T-helper 17 cell (primary cell): ENCODE results near the gene LYPD6. TPM values are rescaled to one million over a fixed set of nuclear protein-coding genes. Genes with fewer than 3 reads are reported as not detected.

ENCODE experiments used
- ATAC-seq: fragments of 150-1000 bp; cut with Tn5 transposase; 2 replicates; pipeline ENCODE4 v1.10.0; 2021; ENCODE audit warnings: mild to moderate bottlenecking, moderate library complexity
- DNase-seq, 3 donors: peaks; one replicate each; pipeline versions ENCODE4 v3.0.0 to v3.0.0-alpha.2; 2020 to 2021
- H3K9me3 ChIP-seq: one replicate; pipeline ENCODE4 v1.7.0; 2013; ENCODE audit warnings: low read length, mild to moderate bottlenecking; ENCODE audit not compliant: control insufficient read depth, poor library complexity, severe bottlenecking
- H3K27ac Mint-ChIP-seq: one replicate; pipeline ENCODE4 v1.8.0; 2022; ENCODE audit warnings: mild to moderate bottlenecking, moderate library complexity, mixed read lengths
- H3K27me3 Mint-ChIP-seq: one replicate; pipeline ENCODE4 v1.8.0; 2022; ENCODE audit warnings: mixed read lengths
- H3K36me3 Mint-ChIP-seq: one replicate; pipeline ENCODE4 v1.8.0; 2022; ENCODE audit warnings: low read depth, mixed read lengths
- H3K4me1 Mint-ChIP-seq: one replicate; pipeline ENCODE4 v1.8.0; 2022; ENCODE audit warnings: mild to moderate bottlenecking, mixed read lengths
- H3K4me3 Mint-ChIP-seq: one replicate; pipeline ENCODE4 v1.8.0; 2022; ENCODE audit warnings: mild to moderate bottlenecking, moderate library complexity, mixed read lengths
- total RNA-seq, 4 donors: library from RNA in 2 of 4; stranded (reverse) in 2 of 4; gene quantifications; one replicate each; pipeline ENCODE4 v1.2.3 and lab custom pipeline; 2022 to 2026

The LYPD6 gene
- total RNA-seq, 2 donors from 2014 or later, result not detected

DNA sequence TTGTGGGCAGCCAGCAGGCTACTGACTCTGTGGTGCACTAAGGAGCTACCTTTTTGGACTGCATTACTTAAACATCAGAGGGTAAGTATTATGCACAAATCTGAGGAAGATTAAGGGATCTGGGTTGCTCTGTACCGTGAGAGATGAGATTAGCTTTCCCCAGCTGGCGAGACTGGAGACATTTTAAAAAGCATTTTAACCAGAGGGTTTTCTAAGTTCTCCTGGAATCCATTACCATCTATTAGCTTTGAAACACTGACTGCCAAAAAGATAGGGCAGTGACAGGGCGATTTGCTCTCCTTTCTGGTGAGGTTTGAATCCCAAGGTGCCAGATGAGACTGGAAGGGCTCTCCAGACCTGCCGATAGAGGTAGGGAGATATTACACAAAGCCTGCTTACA, 63.2 kb downstream of the LYPD6 start:
- no peak for ATAC-seq
- no peak overlapping the region for H3K4me3 Mint-ChIP-seq
- H3K27ac Mint-ChIP-seq, result no peak overlapping the region
- no peaks in the 10 kb centered on the region for H3K4me1 Mint-ChIP-seq
- no peaks in the 10 kb centered on the region for H3K9me3 ChIP-seq
- H3K27me3 Mint-ChIP-seq, result peaks cover 34% of the 10 kb centered on the region
- DNase-seq, result no peak
- no peaks in the 10 kb centered on the region for H3K36me3 Mint-ChIP-seq

DNA sequence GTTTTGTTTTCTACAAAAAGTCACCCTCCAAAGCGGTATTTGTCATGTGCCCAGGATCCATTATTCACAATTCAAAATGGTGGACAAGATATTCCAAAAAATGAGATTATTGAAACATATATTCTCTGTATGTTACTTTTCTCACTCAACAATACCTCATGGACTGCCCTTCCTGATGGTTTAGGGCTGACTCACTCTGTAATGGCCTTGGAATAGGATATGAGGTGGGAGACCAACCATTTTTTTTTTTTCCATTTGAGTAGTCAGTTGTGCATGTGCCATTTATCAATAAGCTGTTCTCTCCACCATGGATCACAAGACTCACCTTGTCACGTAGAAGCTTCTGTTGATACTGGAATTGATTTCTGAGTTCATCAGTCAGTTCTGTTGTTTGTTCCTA, 64.5 kb downstream of the LYPD6 start:
- no peaks in the 10 kb centered on the region for H3K9me3 ChIP-seq
- Mint-ChIP-seq H3K36me3 (no peaks in the 10 kb centered on the region), H3K27me3 (peaks cover 37% of the 10 kb centered on the region), H3K27ac (no peak overlapping the region), H3K4me3 (no peak overlapping the region), H3K4me1 (no peaks in the 10 kb centered on the region)
- no peak for ATAC-seq
- DNase-seq, result no peak

DNA sequence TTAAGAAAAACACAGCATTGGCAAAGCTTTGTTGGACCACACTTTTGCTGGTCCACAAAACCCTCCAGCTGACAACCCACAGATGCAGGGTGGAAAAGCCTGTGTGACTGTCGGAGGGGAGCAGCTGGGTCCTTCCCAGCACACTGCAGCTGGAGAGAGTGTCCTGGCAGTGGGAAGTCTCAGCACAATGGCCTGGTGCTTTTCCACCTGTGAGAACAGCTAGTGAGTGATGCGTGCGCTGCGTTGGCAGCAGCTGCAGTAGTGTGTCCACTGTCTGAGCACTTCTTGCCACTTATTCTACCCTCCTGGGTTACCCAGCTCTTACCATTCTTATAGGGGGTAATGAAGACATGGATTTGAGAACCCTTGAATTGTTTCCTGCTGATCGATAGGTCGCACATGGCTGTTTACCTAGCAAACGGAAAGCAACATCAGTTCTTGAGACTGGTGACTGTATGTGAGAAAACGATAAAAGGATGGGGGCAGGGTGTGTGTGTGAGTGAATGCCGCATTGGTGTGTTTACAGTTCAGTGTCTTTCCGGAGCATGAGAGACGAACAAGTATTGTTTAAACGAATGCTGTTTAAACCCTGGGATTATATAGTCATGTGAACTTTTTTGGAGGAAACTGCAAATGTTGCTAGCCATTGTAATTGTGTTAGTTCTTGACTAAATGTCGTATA, 69.7 kb downstream of the LYPD6 start:
- ATAC-seq, result no peak
- Mint-ChIP-seq H3K4me1 (no peaks in the 10 kb centered on the region), H3K36me3 (no peaks in the 10 kb centered on the region)

DNA sequence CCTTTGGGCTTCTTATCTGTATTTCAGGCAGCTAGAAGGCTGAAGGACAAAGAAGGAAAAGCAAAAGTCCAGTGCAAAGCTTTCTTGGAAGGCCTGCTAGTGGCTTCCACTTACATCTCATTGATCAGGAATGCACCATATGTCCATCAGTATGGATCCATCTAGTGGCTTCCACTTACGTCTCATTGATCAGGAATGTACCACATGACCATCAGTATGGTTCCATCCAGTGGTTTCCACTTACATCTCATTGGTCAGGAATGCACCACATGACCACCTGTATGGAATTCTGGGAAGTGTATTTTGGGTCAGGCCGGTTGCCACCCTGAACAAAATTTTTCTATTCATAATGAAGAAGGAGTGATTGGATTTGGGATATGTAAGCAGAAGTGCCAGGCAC, 70.6 kb downstream of the LYPD6 start:
- no peak overlapping the region for H3K27ac Mint-ChIP-seq

More for the DNA sequence above, 69.7 kb downstream of the LYPD6 start:
- Mint-ChIP-seq H3K27ac (no peak overlapping the region), H3K27me3 (peaks cover 32% of the 10 kb centered on the region), H3K4me3 (no peak overlapping the region)
- DNase-seq, result no peak
- no peaks in the 10 kb centered on the region for H3K9me3 ChIP-seq

DNA sequence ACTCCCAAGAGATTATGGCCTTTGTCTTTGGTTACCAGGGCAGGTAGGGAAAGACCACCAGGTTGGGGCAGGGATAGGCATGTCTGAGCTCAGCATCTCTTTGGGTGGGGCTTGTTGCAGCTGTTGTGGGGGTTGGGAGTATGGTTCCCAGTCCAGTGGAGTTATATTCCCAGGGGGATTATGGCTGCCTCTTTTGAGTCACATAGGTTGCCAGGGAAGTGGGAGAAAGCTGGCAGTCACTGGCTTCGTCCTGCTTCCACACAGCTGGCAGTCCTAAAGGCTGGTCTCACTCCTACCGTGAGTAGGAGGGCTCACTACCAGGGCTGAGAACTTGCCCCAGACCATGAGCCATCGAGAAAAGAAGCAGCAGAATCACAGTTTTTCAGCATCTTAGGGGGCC, 79.1 kb downstream of the LYPD6 start:
- DNase-seq (no peak), ATAC-seq (no peak)
- no peak overlapping the region for H3K4me3 Mint-ChIP-seq
- H3K27ac Mint-ChIP-seq, result no peak overlapping the region
- H3K4me1 Mint-ChIP-seq, result no peaks in the 10 kb centered on the region
- peaks cover 35% of the 10 kb centered on the region for H3K27me3 Mint-ChIP-seq
- no peaks in the 10 kb centered on the region for H3K36me3 Mint-ChIP-seq
- H3K9me3 ChIP-seq, result no peaks in the 10 kb centered on the region

More for the DNA sequence above, 70.6 kb downstream of the LYPD6 start:
- Mint-ChIP-seq H3K4me3 (no peak overlapping the region), H3K4me1 (no peaks in the 10 kb centered on the region), H3K36me3 (no peaks in the 10 kb centered on the region), H3K27me3 (peaks cover 31% of the 10 kb centered on the region)
- H3K9me3 ChIP-seq, result no peaks in the 10 kb centered on the region
- DNase-seq (no peak), ATAC-seq (no peak)

DNA sequence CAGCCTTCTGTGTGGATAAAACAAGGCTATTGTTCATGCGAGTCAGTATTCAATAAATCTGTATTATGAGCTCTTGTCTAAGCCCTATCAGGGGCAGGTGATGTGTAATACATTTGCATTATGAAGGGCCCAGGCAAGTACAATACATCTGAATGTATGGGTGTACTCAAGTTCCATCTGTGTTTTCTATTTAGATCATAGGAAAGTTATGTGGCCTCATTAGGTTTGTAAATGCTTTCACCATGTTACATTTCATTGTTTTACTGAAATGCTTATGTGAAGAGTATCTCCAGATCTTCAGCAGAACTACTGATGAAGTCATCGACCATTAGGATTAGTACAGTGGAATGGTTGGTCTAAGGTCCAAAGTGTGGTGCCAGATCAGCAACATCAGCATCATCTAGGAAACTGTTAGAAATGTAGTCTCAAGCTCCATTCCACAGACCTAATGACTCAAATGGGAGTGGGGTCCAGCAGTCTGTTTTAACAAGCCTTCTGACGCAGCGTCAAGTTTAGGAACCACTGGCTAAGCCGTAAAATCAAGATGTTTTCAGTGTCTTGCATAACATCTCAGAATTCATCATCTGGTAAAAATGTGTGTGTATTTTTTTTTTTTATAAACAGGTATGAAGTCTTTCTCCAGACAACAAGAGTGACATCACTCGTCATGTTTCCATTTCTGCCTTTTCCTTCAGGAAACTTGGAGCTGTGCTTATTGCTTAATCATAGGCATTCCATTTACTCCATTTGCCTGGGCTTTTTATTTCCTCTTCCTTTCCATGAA, 80.5 kb downstream of the LYPD6 start:
- ATAC-seq, result no peak
- no peak overlapping the region for H3K4me3 Mint-ChIP-seq
- peaks cover 44% of the 10 kb centered on the region for H3K27me3 Mint-ChIP-seq
- H3K9me3 ChIP-seq, result no peaks in the 10 kb centered on the region
- no peak for DNase-seq
- H3K27ac Mint-ChIP-seq, result no peak overlapping the region
- H3K4me1 Mint-ChIP-seq, result no peaks in the 10 kb centered on the region
- no peaks in the 10 kb centered on the region for H3K36me3 Mint-ChIP-seq

DNA sequence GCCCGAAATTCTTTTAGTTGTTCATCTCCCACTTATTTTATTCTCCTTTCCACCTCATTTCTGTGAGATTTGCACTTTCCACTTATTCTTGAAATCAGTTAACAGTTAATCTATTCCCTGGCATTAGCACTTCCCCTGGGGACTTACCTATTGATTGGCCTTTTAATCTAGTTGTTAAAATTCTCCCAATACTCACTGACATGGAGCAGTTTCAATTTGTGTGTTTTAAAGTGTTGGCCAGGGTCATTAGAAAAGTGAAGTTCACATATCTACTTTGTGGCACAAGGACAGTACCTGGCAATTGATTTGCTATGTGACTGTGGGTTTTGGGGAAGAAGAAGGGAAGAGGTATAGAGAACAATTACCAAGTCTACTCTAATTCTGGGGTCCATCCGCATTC, 83.1 kb downstream of the LYPD6 start:
- Mint-ChIP-seq H3K4me1 (no peaks in the 10 kb centered on the region), H3K27me3 (peaks cover 44% of the 10 kb centered on the region), H3K4me3 (no peak overlapping the region), H3K27ac (no peak overlapping the region), H3K36me3 (no peaks in the 10 kb centered on the region)
- DNase-seq (no peak), ATAC-seq (no peak)
- H3K9me3 ChIP-seq, result no peaks in the 10 kb centered on the region

DNA sequence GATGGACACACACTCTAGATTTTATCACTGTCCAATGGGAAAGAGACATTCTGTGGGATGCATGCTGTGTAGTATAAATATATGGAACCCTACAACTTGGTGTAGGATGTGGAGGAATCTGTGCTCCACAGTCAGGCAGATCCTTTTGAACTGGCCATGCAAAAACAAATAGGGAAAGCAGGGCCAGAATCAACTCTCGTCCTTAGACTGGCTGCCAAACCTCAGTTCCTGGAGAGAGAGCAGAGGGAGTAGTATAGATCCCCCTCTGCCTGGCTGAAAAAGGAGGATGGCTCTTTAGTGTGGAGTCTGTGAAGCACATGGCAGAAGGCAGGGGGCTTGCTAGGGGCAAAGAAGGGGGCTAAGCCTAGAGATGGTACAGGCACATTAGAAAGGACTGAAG, 84.7 kb downstream of the LYPD6 start:
- DNase-seq, result no peak
- peaks cover 38% of the 10 kb centered on the region for H3K27me3 Mint-ChIP-seq
- H3K9me3 ChIP-seq, result no peaks in the 10 kb centered on the region
- no peak overlapping the region for H3K27ac Mint-ChIP-seq
- no peak overlapping the region for H3K4me3 Mint-ChIP-seq
- no peaks in the 10 kb centered on the region for H3K36me3 Mint-ChIP-seq
- no peaks in the 10 kb centered on the region for H3K4me1 Mint-ChIP-seq
- no peak for ATAC-seq

DNA sequence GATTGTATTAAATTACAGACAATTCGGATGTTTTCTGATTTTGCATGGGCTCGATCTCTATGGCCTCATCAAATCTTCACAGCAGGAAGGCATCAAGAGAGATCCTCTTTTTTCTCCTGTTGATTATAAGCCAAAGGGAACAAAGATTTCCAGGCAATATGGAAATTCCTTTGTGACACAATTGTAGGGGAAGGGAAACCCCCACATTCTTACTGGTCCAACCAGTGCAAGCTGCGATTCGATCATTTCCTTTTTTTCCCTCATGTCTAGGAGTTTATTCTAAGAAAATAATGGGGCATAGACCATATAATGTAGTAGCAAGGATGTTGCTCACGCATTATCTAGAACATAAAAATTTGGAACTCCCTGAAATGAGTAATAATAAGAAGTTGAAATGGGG, 87.7 kb downstream of the LYPD6 start:
- H3K36me3 Mint-ChIP-seq, result no peaks in the 10 kb centered on the region
- DNase-seq (no peak), ATAC-seq (no peak)
- H3K27me3 Mint-ChIP-seq, result peaks cover 26% of the 10 kb centered on the region
- no peak overlapping the region for H3K4me3 Mint-ChIP-seq
- no peak overlapping the region for H3K27ac Mint-ChIP-seq
- no peaks in the 10 kb centered on the region for H3K4me1 Mint-ChIP-seq
- H3K9me3 ChIP-seq, result no peaks in the 10 kb centered on the region

DNA sequence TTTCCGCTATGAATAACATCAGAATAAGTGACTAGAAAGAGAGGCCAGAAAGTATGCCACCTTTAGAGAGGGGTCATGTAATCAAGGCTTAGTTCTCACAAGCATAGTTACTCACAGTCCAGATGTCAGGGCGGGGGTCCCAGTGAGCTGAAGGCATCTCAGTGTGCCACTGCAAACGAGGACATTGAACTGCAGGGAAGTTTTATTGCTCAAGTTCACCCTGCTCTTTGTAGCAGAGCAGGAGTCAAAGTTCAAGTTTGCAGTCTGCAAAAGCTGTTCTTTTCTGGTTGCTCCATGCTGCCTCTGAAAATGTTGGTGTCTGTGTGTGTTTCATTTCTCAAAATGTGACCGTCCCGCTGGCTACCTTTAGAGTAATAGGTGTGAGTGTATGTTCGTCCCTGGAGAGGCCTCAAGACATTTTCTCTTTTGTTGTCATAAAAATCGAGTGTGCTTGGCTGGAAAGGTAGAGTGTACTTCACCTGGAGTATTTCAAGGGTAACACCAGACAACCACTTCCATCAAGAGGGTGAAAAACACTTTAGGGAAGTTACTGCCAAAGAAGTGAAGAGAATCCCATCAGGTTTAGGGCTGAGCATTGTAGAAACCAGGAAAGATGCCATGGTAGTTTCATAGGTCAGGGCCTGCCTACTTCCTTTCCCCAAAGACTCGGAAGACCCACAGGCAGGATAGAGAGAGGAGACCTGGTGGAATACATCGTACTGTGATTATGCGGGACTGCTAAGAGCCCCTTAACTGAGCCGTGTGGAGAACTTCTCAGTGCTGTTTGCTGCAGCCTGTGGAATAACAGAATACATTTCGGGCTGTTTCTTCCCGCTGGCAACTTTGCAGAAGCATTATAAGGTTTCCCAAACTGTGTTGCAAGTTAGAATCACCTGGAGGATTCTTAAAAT, 89.9 kb downstream of the LYPD6 start:
- Mint-ChIP-seq H3K27me3 (peaks cover 30% of the 10 kb centered on the region), H3K36me3 (no peaks in the 10 kb centered on the region), H3K27ac (no peak overlapping the region), H3K4me1 (no peaks in the 10 kb centered on the region), H3K4me3 (no peak overlapping the region)
- H3K9me3 ChIP-seq, result no peaks in the 10 kb centered on the region
- DNase-seq (no peak), ATAC-seq (no peak)

DNA sequence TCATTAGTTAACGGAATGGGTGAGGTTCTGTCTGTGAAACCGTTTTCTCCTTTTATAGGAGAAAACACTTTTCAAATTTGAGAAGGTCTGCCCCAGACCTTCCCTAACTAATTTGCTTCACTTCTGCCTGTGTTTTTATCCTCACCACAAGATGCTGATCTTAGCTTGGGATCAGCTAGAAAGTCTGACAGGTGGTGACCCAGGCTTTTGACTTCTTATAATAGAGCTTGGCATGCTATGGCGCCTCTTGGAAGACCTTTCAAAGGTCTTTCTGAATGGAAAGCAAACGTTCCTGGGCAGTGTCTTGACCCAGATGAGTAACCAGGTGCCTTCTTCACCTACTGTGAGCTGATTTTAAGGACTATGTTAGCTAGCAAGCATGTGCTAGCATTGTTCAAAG, 91.4 kb downstream of the LYPD6 start:
- DNase-seq (no peak), ATAC-seq (no peak)
- H3K27me3 Mint-ChIP-seq, result peaks cover 36% of the 10 kb centered on the region
- no peaks in the 10 kb centered on the region for H3K9me3 ChIP-seq
- no peaks in the 10 kb centered on the region for H3K4me1 Mint-ChIP-seq
- no peak overlapping the region for H3K27ac Mint-ChIP-seq
- peaks cover 2% of the 10 kb centered on the region for H3K36me3 Mint-ChIP-seq
- no peak overlapping the region for H3K4me3 Mint-ChIP-seq

DNA sequence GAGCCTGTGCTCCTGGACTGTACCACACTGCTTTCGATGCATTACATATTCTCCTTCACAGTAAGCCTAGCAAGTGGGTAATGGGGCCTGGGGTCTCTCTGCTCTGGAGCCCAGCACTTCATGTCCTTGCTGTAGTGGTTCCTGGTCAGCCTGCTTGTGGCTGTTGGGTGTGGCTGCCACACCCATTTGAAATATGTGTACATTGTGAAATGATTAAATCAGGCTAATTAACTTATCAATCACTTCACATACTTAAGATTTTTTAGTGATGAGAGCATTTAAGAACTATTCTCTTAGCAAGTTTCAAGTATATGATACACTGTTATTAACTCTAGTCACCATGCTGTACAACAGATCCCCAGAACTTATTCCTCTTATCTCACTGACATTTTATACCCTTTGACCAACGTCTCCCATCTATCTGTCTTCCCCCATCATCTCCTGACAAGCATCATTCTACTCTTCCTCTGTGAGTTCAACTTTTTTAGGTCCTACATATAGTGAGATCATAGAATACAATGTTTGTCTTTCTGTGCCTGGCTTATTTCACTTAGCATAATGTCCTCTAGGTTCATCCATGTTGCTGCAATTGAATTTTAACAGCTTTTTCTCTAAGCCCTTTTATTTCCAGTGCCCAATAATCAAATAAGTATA, 92.1 kb downstream of the LYPD6 start:
- no peak overlapping the region for H3K27ac Mint-ChIP-seq
- ATAC-seq, result no peak
- no peak for DNase-seq
- H3K4me1 Mint-ChIP-seq, result no peaks in the 10 kb centered on the region
- H3K27me3 Mint-ChIP-seq, result peaks cover 36% of the 10 kb centered on the region
- H3K9me3 ChIP-seq, result no peaks in the 10 kb centered on the region
- no peak overlapping the region for H3K4me3 Mint-ChIP-seq
- peaks cover 2% of the 10 kb centered on the region for H3K36me3 Mint-ChIP-seq

DNA sequence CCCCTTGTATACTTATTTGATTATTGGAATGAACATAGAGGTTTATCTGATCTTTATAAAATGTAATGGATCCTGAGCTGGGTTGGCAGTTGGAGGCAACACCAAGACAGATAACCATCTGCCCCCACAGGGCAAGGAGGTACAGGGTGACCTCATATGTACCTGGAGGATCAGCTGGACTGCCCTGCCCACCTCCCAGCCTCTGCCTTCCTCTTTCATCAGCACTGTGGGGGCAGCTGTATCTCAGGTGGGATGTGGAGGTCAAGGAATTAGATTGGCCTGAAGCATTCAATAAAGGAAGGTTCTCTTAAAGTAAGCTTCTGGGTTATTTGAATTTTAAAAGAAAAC, 92.6 kb downstream of the LYPD6 start:
- H3K4me1 Mint-ChIP-seq, result no peaks in the 10 kb centered on the region
- H3K27me3 Mint-ChIP-seq, result peaks cover 36% of the 10 kb centered on the region
- H3K27ac Mint-ChIP-seq, result no peak overlapping the region
- H3K4me3 Mint-ChIP-seq, result no peak overlapping the region
- H3K36me3 Mint-ChIP-seq, result peaks cover 2% of the 10 kb centered on the region
- no peak for ATAC-seq
- no peaks in the 10 kb centered on the region for H3K9me3 ChIP-seq
- DNase-seq, result no peak
